Measurements from ENCODE around the gene SLC17A9. TPM values are rescaled to one million over a fixed set of nuclear protein-coding genes. Genes with fewer than 3 reads are reported as not detected.

SLC17A9 gene
- total and polyA plus RNA-seq, 2 of the 8 experiments (the other 6 are each of a cell fraction or from before 2014, with no cell fraction given): 23.5 to 35.2 TPM

DNA sequence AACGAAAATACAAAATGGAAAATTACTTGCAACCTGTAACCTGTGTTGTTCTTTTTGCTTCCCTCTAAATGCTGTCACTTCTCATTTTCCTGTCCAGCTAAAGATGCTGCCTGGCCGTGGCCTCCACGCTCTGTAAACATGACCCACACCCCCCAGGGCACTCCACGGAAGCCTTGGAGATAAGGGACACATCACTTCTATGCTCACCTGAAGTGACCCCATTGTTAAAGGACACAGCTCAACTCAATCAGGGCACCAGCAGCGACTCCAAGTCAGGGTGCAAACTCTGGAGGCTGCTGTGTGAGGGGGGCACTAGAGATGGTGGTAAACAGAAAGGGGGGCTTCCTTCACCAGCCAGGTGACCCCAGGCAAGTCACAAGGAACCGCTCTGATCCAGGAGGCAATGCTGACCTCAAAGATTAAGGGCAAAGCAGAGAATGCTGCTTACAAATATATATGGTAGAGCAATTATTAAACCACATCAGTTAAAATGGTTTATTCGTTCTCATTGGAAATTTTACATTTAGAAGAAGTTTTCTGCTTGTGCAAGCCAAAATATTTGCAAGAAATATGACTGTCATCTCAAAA is 39.4 kb upstream of the SLC17A9 start:
- Histone ChIP-seq H2BK15ac (ENCODE audit: low read length) (no peak overlapping the region), H3K36me3 (ENCODE audit: control insufficient read depth in 2 of 4, insufficient read depth in 4 of 4, low read length in 3 of 4) (peaks cover 18 to 50% (median 43%) of the 10 kb centered on the region in 4 experiments), H3K79me1 (ENCODE audit: low read depth, low read length) (peaks cover 19% of the 10 kb centered on the region), H3K23ac (ENCODE audit: insufficient read length) (no peak overlapping the region), H2BK20ac (ENCODE audit: low read length) (no peak overlapping the region), H3K4me2 (ENCODE audit: insufficient read depth in 1 of 2, low read depth in 2 of 2, low read length in 2 of 2) (no peak overlapping the region), H3K9ac (replicated peaks in 1 of 4; ENCODE audit: extremely low read depth in 1 of 4, low read depth in 3 of 4, low read length in 3 of 4) (no peak overlapping the region), H4K8ac (ENCODE audit: extremely low read depth, insufficient read depth, low read length) (peak overlapping the region; percentile 28; the same call in 1 of the 2 replicates), H2BK12ac (ENCODE audit: low read depth, low read length) (no peak overlapping the region), H2BK120ac (replicated peaks; ENCODE audit: low read depth, low read length) (no peak overlapping the region), H3K27me3 (replicated peaks in 1 of 4; ENCODE audit: control insufficient read depth in 3 of 4, extremely low read depth in 1 of 4, insufficient read depth in 3 of 4, low read length in 3 of 4) (no peaks in the 10 kb centered on the region), H3K4ac (replicated peaks; ENCODE audit: insufficient read length, low read depth, low read length) (no peak overlapping the region), H4K20me1 (replicated peaks in 1 of 2; ENCODE audit: control insufficient read depth in 1 of 2, insufficient read depth in 2 of 2, low read length in 2 of 2) (peaks cover 50 to 70% of the 10 kb centered on the region in 2 experiments), H3K4me3 (ENCODE audit: extremely low read depth in 1 of 4, insufficient read depth in 2 of 4, low read depth in 3 of 4, low read length in 4 of 4) (no peak overlapping the region), H3K18ac (ENCODE audit: extremely low read depth, low read length) (no peak overlapping the region), H4K5ac (ENCODE audit: insufficient read length, low read depth, low read length) (no peak overlapping the region), H2BK5ac (ENCODE audit: low read depth, low read length) (no peak overlapping the region), H3K4me1 (replicated peaks in 1 of 4; ENCODE audit: control insufficient read depth in 3 of 4, insufficient read depth in 4 of 4, low read length in 3 of 4) (peaks cover 11 to 25% (median 23%) of the 10 kb centered on the region in 4 experiments; a peak in 6 of 7 replicates), H3K56ac (replicated peaks; ENCODE audit: insufficient read length, low read depth, low read length) (no peak overlapping the region), H3K27ac (ENCODE audit: low read depth, low read length) (no peak overlapping the region; the same call in 1 of the 2 replicates), H3K23me2 (ENCODE audit: low read depth, low read length) (no peaks in the 10 kb centered on the region), H3K9me3 (ENCODE audit: insufficient read depth in 2 of 2, low read depth in 1 of 2, low read length in 1 of 2) (no peaks in the 10 kb centered on the region), H3K79me2 (ENCODE audit: control insufficient read depth in 1 of 2, insufficient read depth in 2 of 2, low read length in 2 of 2) (peaks cover 43 to 99% of the 10 kb centered on the region in 2 experiments), H2AFZ (ENCODE audit: low read length) (no peak overlapping the region), H4K91ac (replicated peaks; ENCODE audit: insufficient read length, low read length) (no peak overlapping the region), H2AK5ac (ENCODE audit: low read depth, low read length) (no peak overlapping the region), H3K14ac (ENCODE audit: insufficient read length) (no peak overlapping the region)
- FAIRE-seq: no peak
- ChIA-PET CTCF (ENCODE audit: partially characterized antibody) (interaction anchor here (1.0 to 4.0 kb wide), 7 partner anchors 10 to 52 kb away, joined by 3 to 35 read pairs (median 6); partner anchors contain the start of gene DIDO1), POLR2A (ENCODE audit: partially characterized antibody) (interaction anchor here (1.2 to 20.3 kb wide), 4 partner anchors 12 to 29 kb away, joined by 3 to 363 read pairs (median 104); partner anchors contain the start of genes DIDO1 and GID8)
- WGBS, 2 experiments (ENCODE audit: extremely low coverage in 1 of 2, insufficient coverage in 1 of 2, insufficient read length in 1 of 2, insufficient replicate concordance in 2 of 2, low coverage in 1 of 2, low lambda C conversion rate in 2 of 2, missing lambda C conversion rate in 1 of 2): 96% methylated on average over 6 of the region's 7 CpGs; no CpG with 5 or more reads in 1 of the 2 experiments
- no peak for DNase-seq (ENCODE audit: low read depth in 1 of 2, low spot score in 2 of 2)
- TF ChIP-seq RBBP5 (IDR thresholded peaks at IDR 0.05; ENCODE audit: borderline replicate concordance, low read depth, low read length) (no peak), HDAC2 (IDR thresholded peaks at IDR 0.05; ENCODE audit: borderline replicate concordance in 1 of 2, low read depth in 2 of 2, low read length in 2 of 2) (no peak), SIN3A (conservative IDR thresholded peaks at IDR 0.05 in 1 of 2, IDR thresholded peaks at IDR 0.05 in 1 of 2; ENCODE audit: low read depth in 1 of 2, low read length in 2 of 2) (no peak)

Data from H1 (cell line).